Fibroblast of lung (primary cell): ENCODE results near the gene PDE4DIP.
"Not testable (repeated sequence)": the region's sequence is repeated elsewhere in the genome, so short reads cannot be mapped to it uniquely, and the experiment has no call there.

Experiments
- EZH2 ChIP-seq: IDR thresholded peaks from 2 replicates; pipeline ENCODE4 v1.5.1; 2012; ENCODE audit warnings: low read length, control low read depth, mild to moderate bottlenecking; ENCODE audit errors: missing control alignments
- TF ChIP-seq, protein P1 (sequence below), 2 donors: IDR thresholded peaks in 1 of 2; conservative IDR thresholded peaks in 1 of 2; 1 replicate in 1 of 2; 2 replicates in 1 of 2; pipeline ENCODE4 v1.5.1; 2011 to 2012; ENCODE audit warnings: low read length in 2 of 2, control low read depth in 1 of 2, inconsistent platforms in 1 of 2, low read depth in 1 of 2, mild to moderate bottlenecking in 1 of 2

DNA sequence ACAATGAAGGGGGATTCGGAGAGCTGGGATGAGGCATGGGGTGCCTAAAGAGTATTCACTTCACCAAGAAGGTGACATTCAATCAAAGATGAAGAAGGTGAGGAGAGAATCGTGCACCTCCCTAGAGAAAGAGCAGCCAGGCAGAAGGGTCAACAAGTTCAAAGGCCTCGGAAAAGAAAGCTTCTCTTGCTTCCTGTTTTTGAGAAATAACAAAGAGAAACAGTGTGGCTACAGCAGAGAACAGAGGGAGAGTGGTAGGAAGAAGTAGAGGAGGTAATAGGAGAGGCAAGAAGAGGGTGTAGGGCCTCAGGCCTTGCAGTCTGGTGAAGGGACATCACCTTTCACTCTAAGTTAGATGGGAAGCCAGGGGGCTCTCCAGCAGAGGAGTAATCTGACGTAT, 41.0 kb downstream of the PDE4DIP start:
- TF ChIP-seq, protein P1, sequence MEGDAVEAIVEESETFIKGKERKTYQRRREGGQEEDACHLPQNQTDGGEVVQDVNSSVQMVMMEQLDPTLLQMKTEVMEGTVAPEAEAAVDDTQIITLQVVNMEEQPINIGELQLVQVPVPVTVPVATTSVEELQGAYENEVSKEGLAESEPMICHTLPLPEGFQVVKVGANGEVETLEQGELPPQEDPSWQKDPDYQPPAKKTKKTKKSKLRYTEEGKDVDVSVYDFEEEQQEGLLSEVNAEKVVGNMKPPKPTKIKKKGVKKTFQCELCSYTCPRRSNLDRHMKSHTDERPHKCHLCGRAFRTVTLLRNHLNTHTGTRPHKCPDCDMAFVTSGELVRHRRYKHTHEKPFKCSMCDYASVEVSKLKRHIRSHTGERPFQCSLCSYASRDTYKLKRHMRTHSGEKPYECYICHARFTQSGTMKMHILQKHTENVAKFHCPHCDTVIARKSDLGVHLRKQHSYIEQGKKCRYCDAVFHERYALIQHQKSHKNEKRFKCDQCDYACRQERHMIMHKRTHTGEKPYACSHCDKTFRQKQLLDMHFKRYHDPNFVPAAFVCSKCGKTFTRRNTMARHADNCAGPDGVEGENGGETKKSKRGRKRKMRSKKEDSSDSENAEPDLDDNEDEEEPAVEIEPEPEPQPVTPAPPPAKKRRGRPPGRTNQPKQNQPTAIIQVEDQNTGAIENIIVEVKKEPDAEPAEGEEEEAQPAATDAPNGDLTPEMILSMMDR (conservative IDR thresholded peaks at IDR 0.05 in 1 of 2, IDR thresholded peaks at IDR 0.05 in 1 of 2; ENCODE audit: low read depth in 1 of 2, low read length in 2 of 2), result not testable (repeated sequence)
- not testable (repeated sequence) for TF ChIP-seq EZH2
